GM19099 (cell line): ENCODE data around the gene LIPT1.

Experiments
- POLR2A ChIP-seq: IDR thresholded peaks from 3 replicates; pipeline ENCODE4 v1.6.1; 2011; ENCODE audit warnings: low read depth; ENCODE audit not compliant: insufficient read length; ENCODE audit errors: extremely low read depth

The LIPT1 gene

GRCh38 chr2:99200076-99200800, 45.5 kb downstream of the LIPT1 start:
- TF ChIP-seq POLR2A = no peak

GRCh38 chr2:99201959-99202678, 47.4 kb downstream of the LIPT1 start:
- TF ChIP-seq POLR2A = no peak

DNA sequence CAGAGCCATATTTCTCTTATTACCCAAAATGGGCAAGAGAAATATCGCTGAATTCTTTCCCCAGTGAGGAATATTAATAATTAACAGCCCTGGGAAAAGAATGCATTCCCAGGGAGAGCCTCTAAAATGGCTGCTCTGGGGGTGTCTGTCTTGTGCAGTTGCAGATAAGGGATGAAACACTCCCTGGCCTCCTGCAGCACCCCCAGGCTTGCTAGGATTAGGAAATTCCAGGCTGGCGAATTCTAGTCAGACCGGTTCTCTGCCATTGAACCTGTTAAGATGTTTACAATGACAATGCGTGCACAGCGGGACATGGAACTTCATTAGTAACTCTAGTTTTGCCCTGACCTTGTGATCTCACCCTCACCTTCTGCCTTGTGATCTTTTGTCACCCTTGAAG, 50.7 kb downstream of the LIPT1 start:
- TF ChIP-seq POLR2A = no peak
